Ovary (tissue), 9 donors: ENCODE results near the gene L2HGDH. TPM values are rescaled to one million over a fixed set of nuclear protein-coding genes. Genes with fewer than 3 reads are reported as not detected.
"Not testable (repeated sequence)": the region's sequence is repeated elsewhere in the genome, so short reads cannot be mapped to it uniquely, and the experiment has no call there.

Source experiments
- DNase-seq, 5 donors: peaks; one replicate each; pipeline ENCODE4 v3.0.0-alpha.2; 2019 to 2020
- H3K27ac ChIP-seq, 2 donors: fragments of 200-600 bp; one replicate each; pipeline versions ENCODE4 v1.5.1 to v1.8.0; 2019 to 2022
- H3K27me3 ChIP-seq: fragments of 200-600 bp; one replicate; pipeline ENCODE4 v1.8.0; 2022
- H3K36me3 ChIP-seq: fragments of 200-600 bp; sonication (generic); one replicate; pipeline ENCODE4 v1.5.1; 2019
- H3K4me1 ChIP-seq: one replicate; pipeline ENCODE4 v1.8.1; 2013; ENCODE audit warnings: mild to moderate bottlenecking, moderate library complexity; ENCODE audit not compliant: insufficient read depth
- H3K4me3 ChIP-seq: fragments of 200-600 bp; sonication (generic); one replicate; pipeline ENCODE4 v1.5.1; 2017
- H3K9me3 ChIP-seq, 2 donors: fragments of 200-600 bp in 1 of 2; sonication (generic) in 1 of 2; one replicate each; pipeline versions ENCODE4 v1.5.1 to v1.8.1; 2013 to 2019; ENCODE audit warnings: mild to moderate bottlenecking in 1 of 2, moderate library complexity in 1 of 2
- EP300 ChIP-seq: sonication (generic); formaldehyde crosslinking; IDR thresholded peaks from one replicate; pipeline ENCODE4 v1.6.1; 2017; ENCODE audit warnings: antibody characterized with exemption
- POLR2A ChIP-seq: fragments of 450-650 bp; IDR thresholded peaks from one replicate; pipeline ENCODE4 v1.6.1; 2017; ENCODE audit warnings: antibody characterized with exemption, mild to moderate bottlenecking, moderate library complexity
- WGBS, 3 donors: extraction: QIAGEN DNeasy Blood & Tissue Kit in 1 of 3; methylation state at CpG; one replicate each; pipeline versions ENCODE4 v1.1.5 to v1.1.7; 2013 to 2017; 5-methylcytosine and 5-hydroxymethylcytosine counted together
- intact Hi-C, 4 donors: fragments of 100-400 bp; cut with DNase I; formaldehyde crosslinking; loops; one replicate each; pipeline versions ENCODE4 v1.11.0 to v1.15.1; 2022 to 2023
- polyA plus RNA-seq, 2 donors: library from polyadenylated mRNA; stranded (reverse); fragments of 200-250 nt in 1 of 2; fragments of 350-450 nt in 1 of 2; fragmentation: Illumina TruSeq in 1 of 2; extraction: RNeasy Lipid Tissue Mini Kit (QIAGEN cat#74804) in 1 of 2; gene quantifications; one replicate each; pipeline ENCODE4 v1.2.3, GENCODE V29; 2013 to 2014
- total RNA-seq, 7 donors: library from RNA; depleted of rRNA in 2 of 7; stranded (reverse); fragments of >200 nt in 2 of 7; fragmentation: NEBNext Ultra II Directional in 3 of 7; extraction: Animal tissue kit (Norgen Biotek cat#: 25700) in 3 of 7; gene quantifications; one replicate each; pipeline versions ENCODE4 v1.1.0 to v1.2.4, GENCODE V29; 2016 to 2023
- TF ChIP-seq, protein P1 (sequence below), 3 donors: fragments of 450-650 bp in 2 of 3; fragments of 200-600 bp in 1 of 3; IDR thresholded peaks; one replicate each; pipeline versions ENCODE4 v1.5.1 to v1.8.0; 2016 to 2022; ENCODE audit warnings: antibody characterized with exemption in 3 of 3, mild to moderate bottlenecking in 1 of 3
- donor health status: DM: no; HTN: no; CAD: no; lungs with moderate emphysema.
- donor health status: DM: no; HTN: no; CAD: no.
- donor health status: Bipolar disorder and iron deficiency.
- donor health status: DM: yes; HTN: yes; CAD: no.
- donor health status: DM: no; HTN: no; CAD: no.
- donor health status: DM: yes; HTN: yes; CAD: no.

The L2HGDH gene
- total and polyA plus RNA-seq, 9 donors = 2.3 to 5.9 (median 4.8) TPM

DNA sequence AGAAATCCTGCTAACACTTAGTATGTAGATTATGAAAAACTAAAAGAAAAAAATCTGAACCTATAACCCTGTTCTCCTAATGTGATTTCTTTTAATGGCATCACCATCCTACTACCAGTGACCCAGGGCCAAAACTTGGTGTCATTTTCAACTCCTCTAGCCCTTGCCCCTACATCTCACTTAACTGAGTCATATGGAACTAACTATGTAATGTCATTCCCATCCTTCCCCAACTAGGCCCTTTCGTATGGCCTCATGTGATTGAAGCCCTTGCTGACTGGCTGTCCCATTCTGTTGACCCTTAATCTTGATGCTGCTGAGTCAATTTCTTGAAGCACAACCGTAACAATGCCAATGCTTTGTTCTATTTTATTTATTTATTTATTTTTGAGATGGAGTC lies 7.7 kb upstream of the L2HGDH start:
- Histone ChIP-seq H3K27ac (peak overlapping the region in 1 of 2 donors; percentile 57), H3K27me3 (no peaks in the 10 kb centered on the region), H3K36me3 (no peaks in the 10 kb centered on the region), H3K4me3 (no peak overlapping the region), H3K9me3 (no peaks in the 10 kb centered on the region), H3K4me1 (no peaks in the 10 kb centered on the region)
- TF ChIP-seq POLR2A = no peak
- TF ChIP-seq, protein P1, sequence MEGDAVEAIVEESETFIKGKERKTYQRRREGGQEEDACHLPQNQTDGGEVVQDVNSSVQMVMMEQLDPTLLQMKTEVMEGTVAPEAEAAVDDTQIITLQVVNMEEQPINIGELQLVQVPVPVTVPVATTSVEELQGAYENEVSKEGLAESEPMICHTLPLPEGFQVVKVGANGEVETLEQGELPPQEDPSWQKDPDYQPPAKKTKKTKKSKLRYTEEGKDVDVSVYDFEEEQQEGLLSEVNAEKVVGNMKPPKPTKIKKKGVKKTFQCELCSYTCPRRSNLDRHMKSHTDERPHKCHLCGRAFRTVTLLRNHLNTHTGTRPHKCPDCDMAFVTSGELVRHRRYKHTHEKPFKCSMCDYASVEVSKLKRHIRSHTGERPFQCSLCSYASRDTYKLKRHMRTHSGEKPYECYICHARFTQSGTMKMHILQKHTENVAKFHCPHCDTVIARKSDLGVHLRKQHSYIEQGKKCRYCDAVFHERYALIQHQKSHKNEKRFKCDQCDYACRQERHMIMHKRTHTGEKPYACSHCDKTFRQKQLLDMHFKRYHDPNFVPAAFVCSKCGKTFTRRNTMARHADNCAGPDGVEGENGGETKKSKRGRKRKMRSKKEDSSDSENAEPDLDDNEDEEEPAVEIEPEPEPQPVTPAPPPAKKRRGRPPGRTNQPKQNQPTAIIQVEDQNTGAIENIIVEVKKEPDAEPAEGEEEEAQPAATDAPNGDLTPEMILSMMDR (IDR thresholded peaks at IDR 0.05) = no peak
- TF ChIP-seq EP300 = no peak
- intact Hi-C loops = loop anchor here (2.0 to 10.0 kb wide), 3 partner anchors 75 to 455 kb away; partner anchors contain the start of genes MAP4K5 (in 4 of the 4) and CDKL1 (in 1 of the 4)
- no peak for DNase-seq
- WGBS, 3 donors = 87 to 93% (median 92%) methylated on average over 2 of the region's 2 CpGs

GRCh38 chr14:50319293-50319692 lies 7.3 kb upstream of the L2HGDH start:
- TF ChIP-seq, protein P1 (IDR thresholded peaks at IDR 0.05) = no peak
- TF ChIP-seq EP300 = no peak
- no peak for TF ChIP-seq POLR2A
- H3K27me3 ChIP-seq = no peaks in the 10 kb centered on the region
- H3K4me3 ChIP-seq = no peak overlapping the region
- no peaks in the 10 kb centered on the region for H3K4me1 ChIP-seq
- H3K27ac ChIP-seq = no peak overlapping the region
- WGBS, 3 donors = 86 to 87% (median 87%) methylated on average over 1 of the region's 1 CpG
- no peaks in the 10 kb centered on the region for H3K36me3 ChIP-seq
- intact Hi-C loops = loop anchor here in 2 of 4 donors (2.0 kb wide), 1 partner anchor 214 kb away; the partner anchor contains the start of gene MAP4K5 (in 2 of the 2)
- no peaks in the 10 kb centered on the region for H3K9me3 ChIP-seq
- DNase-seq = no peak

- TF ChIP-seq EP300 = no peak
- TF ChIP-seq, protein P1 (IDR thresholded peaks at IDR 0.05) = peak; percentile 45 to 67 (median 62)
- TF ChIP-seq POLR2A = no peak
- no peak for DNase-seq
- Histone ChIP-seq H3K27me3 (no peaks in the 10 kb centered on the region), H3K36me3 (no peaks in the 10 kb centered on the region), H3K4me1 (no peaks in the 10 kb centered on the region), H3K9me3 (no peaks in the 10 kb centered on the region), H3K27ac (no peak overlapping the region), H3K4me3 (no peak overlapping the region)
- 36 to 38% (median 38%) methylated on average over 4 of the region's 4 CpGs for WGBS, 3 donors
- intact Hi-C loops = loop anchor here in 2 of 4 donors (2.0 kb wide), 1 partner anchor 215 kb away; the partner anchor contains the start of gene MAP4K5 (in 2 of the 2)
Measured at GRCh38 chr14:50318031-50318626, 6.1 kb upstream of the L2HGDH start.

GRCh38 chr14:50314098-50314497 lies 2.1 kb upstream of the L2HGDH start:
- H3K27me3 ChIP-seq, H3K36me3 ChIP-seq, DNase-seq, H3K9me3 ChIP-seq, H3K27ac ChIP-seq, intact Hi-C loops, H3K4me3 ChIP-seq, H3K4me1 ChIP-seq: not testable (repeated sequence)
- 95 to 96% (median 95%) methylated on average over 3 of the region's 3 CpGs for WGBS, 3 donors

DNA sequence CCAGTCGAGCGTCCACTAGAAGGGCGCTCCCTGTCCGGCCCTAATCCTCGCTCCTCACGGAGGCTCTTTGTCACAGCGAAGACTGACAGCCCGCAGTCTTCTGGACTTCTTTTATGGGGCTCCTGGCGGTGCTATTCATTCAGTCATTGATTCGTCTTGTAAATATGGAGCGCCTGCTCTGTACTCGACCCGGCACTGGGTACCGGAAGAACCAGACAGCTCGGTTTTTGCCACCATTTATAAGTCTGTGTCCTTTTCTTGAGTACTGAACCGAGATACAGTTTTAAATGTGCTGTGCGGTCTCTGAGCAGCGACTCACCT lies 665 bp upstream of the L2HGDH start:
- intact Hi-C loops = no loop called here
- 1 to 2% (median 2%) methylated on average over 18 of the region's 18 CpGs for WGBS, 3 donors
- Histone ChIP-seq H3K36me3 (no peaks in the 10 kb centered on the region), H3K4me3 (peak overlapping the region; percentile 75), H3K4me1 (no peaks in the 10 kb centered on the region), H3K27me3 (no peaks in the 10 kb centered on the region), H3K27ac (peak overlapping the region; percentile 67 to 88), H3K9me3 (no peaks in the 10 kb centered on the region)
- no peak for DNase-seq
- TF ChIP-seq POLR2A (no peak), EP300 (no peak)
- TF ChIP-seq, protein P1 (IDR thresholded peaks at IDR 0.05) = no peak
